ENCODE data around the gene PRRG1.
"Not testable (repeated sequence)": the region's sequence is repeated elsewhere in the genome, so short reads cannot be mapped to it uniquely, and the experiment has no call there.

The PRRG1 gene

GRCh38 chrX:37488323-37488722 lies 139.2 kb downstream of the PRRG1 start:
- no peak for TF ChIP-seq CTCF (IDR thresholded peaks at IDR 0.05; ENCODE audit: low read depth, low read length)
- TF ChIP-seq MYC (IDR thresholded peaks at IDR 0.05; ENCODE audit: low read depth, low read length) = no peak
- TF ChIP-seq MAX (IDR thresholded peaks at IDR 0.05; ENCODE audit: low read depth, low read length) = no peak
- TF ChIP-seq POLR2A (IDR thresholded peaks at IDR 0.05; ENCODE audit: extremely low read depth, insufficient read length) = no peak
- no peak overlapping the region for H3K4me3 ChIP-seq (ENCODE audit: low read depth, low read length)
- no peak for DNase-seq (ENCODE audit: low read depth)

GRCh38 chrX:37491686-37492085 lies 142.5 kb downstream of the PRRG1 start:
- H3K4me3 ChIP-seq (ENCODE audit: low read depth, low read length) = no peak overlapping the region
- TF ChIP-seq MAX (IDR thresholded peaks at IDR 0.05; ENCODE audit: low read depth, low read length) = no peak
- no peak for TF ChIP-seq CTCF (IDR thresholded peaks at IDR 0.05; ENCODE audit: low read depth, low read length)
- no peak for TF ChIP-seq MYC (IDR thresholded peaks at IDR 0.05; ENCODE audit: low read depth, low read length)
- no peak for TF ChIP-seq POLR2A (IDR thresholded peaks at IDR 0.05; ENCODE audit: extremely low read depth, insufficient read length)
- DNase-seq (ENCODE audit: low read depth) = no peak

- TF ChIP-seq CTCF (IDR thresholded peaks at IDR 0.05; ENCODE audit: low read depth, low read length) = peak; percentile 30
- DNase-seq (ENCODE audit: low read depth) = peak; percentile 30
- not testable (repeated sequence) for H3K4me3 ChIP-seq (ENCODE audit: low read depth, low read length)
Measured at GRCh38 chrX:37495760-37496159, 146.6 kb downstream of the PRRG1 start.

GRCh38 chrX:37497126-37497525 lies 148.0 kb downstream of the PRRG1 start:
- DNase-seq (ENCODE audit: low read depth); H3K4me3 ChIP-seq (ENCODE audit: low read depth, low read length): not testable (repeated sequence)

- not testable (repeated sequence) for H3K4me3 ChIP-seq (ENCODE audit: low read depth, low read length); DNase-seq (ENCODE audit: low read depth)
Measured at GRCh38 chrX:37498323-37498722, 149.2 kb downstream of the PRRG1 start.

- DNase-seq (ENCODE audit: low read depth); H3K4me3 ChIP-seq (ENCODE audit: low read depth, low read length): not testable (repeated sequence)
Measured at GRCh38 chrX:37499649-37500048, 150.5 kb downstream of the PRRG1 start.

GRCh38 chrX:37504991-37505390 lies 155.8 kb downstream of the PRRG1 start:
- TF ChIP-seq POLR2A (IDR thresholded peaks at IDR 0.05; ENCODE audit: extremely low read depth, insufficient read length) (no peak), CTCF (IDR thresholded peaks at IDR 0.05; ENCODE audit: low read depth, low read length) (no peak), MAX (IDR thresholded peaks at IDR 0.05; ENCODE audit: low read depth, low read length) (no peak), MYC (IDR thresholded peaks at IDR 0.05; ENCODE audit: low read depth, low read length) (no peak)
- H3K4me3 ChIP-seq (ENCODE audit: low read depth, low read length) = no peak overlapping the region
- no peak for DNase-seq (ENCODE audit: low read depth)

All from NB4 (cell line).